ENCODE data around the gene AEN. TPM values are rescaled to one million over a fixed set of nuclear protein-coding genes. Genes with fewer than 3 reads are reported as not detected.

AEN gene
- total RNA-seq, 4 donors from 2014 or later: 7.6 to 60.2 (median 25.2) TPM

DNA sequence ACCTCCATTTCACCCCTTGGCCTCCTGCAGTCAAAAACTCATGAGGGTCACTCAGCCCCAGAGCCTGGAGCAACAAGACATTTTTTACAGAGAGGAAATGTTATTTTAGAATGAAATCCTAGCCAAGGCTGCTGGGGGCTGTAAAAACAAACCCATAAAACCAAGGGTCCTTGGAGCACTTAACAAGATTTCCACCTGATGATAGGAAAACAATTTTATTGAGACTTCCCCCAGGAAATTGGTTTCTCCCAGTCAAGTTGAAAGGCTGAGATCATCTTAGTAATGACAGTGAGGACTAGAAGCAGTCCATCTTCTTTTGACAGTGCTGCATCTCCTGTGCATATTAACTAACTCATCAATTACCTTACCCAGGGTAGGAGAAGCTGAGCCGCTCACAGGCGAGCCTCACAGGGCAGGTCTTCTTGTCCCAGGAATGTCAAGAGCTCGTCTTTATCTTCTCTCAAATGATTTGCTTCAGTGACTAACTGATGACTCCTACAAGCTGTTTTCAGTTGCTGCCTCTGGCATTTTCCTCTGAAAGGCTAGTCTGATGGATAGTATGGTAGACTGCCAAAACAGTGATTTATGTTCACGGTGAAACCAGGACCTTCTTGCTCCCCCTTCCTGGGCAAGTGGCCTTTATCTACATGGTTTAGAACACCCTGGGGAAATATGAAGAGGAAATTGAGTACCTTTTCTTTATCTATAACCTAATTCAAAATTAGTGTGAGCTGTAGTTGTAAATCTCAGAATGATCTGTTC is 34.6 kb upstream of the AEN start:
- ATAC-seq (ENCODE audit: low FRiP score) (no peak), DNase-seq (ENCODE audit: low spot score) (no peak)
- TF ChIP-seq, protein P1, sequence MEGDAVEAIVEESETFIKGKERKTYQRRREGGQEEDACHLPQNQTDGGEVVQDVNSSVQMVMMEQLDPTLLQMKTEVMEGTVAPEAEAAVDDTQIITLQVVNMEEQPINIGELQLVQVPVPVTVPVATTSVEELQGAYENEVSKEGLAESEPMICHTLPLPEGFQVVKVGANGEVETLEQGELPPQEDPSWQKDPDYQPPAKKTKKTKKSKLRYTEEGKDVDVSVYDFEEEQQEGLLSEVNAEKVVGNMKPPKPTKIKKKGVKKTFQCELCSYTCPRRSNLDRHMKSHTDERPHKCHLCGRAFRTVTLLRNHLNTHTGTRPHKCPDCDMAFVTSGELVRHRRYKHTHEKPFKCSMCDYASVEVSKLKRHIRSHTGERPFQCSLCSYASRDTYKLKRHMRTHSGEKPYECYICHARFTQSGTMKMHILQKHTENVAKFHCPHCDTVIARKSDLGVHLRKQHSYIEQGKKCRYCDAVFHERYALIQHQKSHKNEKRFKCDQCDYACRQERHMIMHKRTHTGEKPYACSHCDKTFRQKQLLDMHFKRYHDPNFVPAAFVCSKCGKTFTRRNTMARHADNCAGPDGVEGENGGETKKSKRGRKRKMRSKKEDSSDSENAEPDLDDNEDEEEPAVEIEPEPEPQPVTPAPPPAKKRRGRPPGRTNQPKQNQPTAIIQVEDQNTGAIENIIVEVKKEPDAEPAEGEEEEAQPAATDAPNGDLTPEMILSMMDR (IDR thresholded peaks at IDR 0.05): no peak

DNA sequence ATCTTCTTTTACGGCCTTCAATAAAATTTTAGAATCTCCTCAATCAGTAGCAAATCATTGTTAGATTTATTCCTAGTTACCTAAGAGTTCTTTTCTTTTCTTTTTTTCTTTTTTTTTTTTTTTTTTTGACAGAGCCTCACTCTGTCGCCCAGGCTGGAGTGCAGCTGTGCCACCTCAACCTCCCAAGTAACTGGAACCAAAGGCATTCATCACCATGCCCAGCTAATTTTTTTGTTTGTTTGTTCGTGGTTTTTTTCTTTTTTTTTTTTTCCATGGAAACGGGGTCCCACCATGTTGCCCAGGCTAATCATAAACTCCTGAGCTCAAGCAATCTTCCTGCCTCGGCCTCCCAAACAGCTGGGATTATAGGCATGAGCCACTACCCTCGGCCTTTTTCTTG is 30.4 kb upstream of the AEN start:
- no peak for ATAC-seq (ENCODE audit: low FRiP score)
- DNase-seq (ENCODE audit: low spot score): no peak
- TF ChIP-seq, protein P1 (IDR thresholded peaks at IDR 0.05): no peak

- ATAC-seq (ENCODE audit: low FRiP score) (no peak), DNase-seq (ENCODE audit: low spot score) (no peak)
- TF ChIP-seq, protein P1 (IDR thresholded peaks at IDR 0.05): no peak
Observed at GRCh38 chr15:88591384-88591783, 29.8 kb upstream of the AEN start.

GRCh38 chr15:88603885-88604284 is 17.3 kb upstream of the AEN start:
- DNase-seq (ENCODE audit: low spot score) (no peak), ATAC-seq (ENCODE audit: low FRiP score) (no peak)

GRCh38 chr15:88604381-88605188 is 16.6 kb upstream of the AEN start:
- ATAC-seq (ENCODE audit: low FRiP score) (no peak), DNase-seq (ENCODE audit: low spot score) (no peak)
- TF ChIP-seq, protein P1 (IDR thresholded peaks at IDR 0.05): no peak

More at GRCh38 chr15:88603885-88604284, 17.3 kb upstream of the AEN start:
- TF ChIP-seq, protein P1 (IDR thresholded peaks at IDR 0.05): no peak

- ATAC-seq (ENCODE audit: low FRiP score) (no peak), DNase-seq (ENCODE audit: low spot score) (no peak)
- TF ChIP-seq, protein P1 (IDR thresholded peaks at IDR 0.05): no peak
Observed at GRCh38 chr15:88605189-88606069, 15.7 kb upstream of the AEN start.

Measured in omental fat pad (tissue), 4 donors.